Activated CD8-positive, alpha-beta memory T cell treated with anti-CD3 and anti-CD28 coated beads, Interleukin-2, amount 50 U/mL, for 4 hours (primary cell): ENCODE measurements around the gene CHMP1A.
"Not testable (repeated sequence)": the region's sequence is repeated elsewhere in the genome, so short reads cannot be mapped to it uniquely, and the experiment has no call there.

Experiments
- DNase-seq: peaks from one replicate; pipeline ENCODE4 v3.0.0-alpha.2; 2020

Gene CHMP1A

GRCh38 chr16:89691986-89692569 is 34.6 kb upstream of the CHMP1A start:
- no peak for DNase-seq

DNA sequence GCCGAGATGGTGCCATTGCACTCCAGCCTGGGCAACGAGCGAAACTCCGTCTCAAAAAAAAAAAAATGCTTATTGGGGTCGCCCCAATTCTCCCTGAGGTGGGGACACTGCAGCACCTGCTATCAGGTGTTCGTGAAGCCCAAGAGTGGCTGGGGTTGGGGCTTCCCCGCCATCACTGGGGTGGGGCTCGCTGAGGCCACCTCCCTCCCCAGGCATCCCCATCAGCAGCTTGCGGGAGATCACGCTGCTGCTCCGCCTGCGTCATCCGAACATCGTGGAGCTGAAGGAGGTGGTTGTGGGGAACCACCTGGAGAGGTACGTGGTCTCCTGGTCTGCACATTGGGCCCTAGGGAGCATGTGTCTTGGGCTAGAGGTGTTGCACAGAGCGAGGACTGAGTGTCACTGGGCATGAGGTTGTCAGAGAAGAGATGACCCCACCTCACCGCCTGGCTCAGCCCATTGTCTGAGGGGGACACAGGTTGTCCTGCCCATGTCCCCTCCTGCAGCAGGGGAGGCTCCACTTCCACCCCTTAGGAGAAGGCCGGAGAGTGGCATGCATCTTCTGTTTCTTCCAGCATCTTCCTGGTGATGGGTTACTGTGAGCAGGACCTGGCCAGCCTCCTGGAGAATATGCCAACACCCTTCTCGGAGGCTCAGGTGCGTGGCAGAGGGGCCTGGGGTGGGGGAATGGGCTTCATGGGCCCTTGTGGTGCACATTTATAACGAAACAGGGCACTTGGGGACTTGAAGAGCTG is 33.9 kb upstream of the CHMP1A start:
- no peak for DNase-seq

DNA sequence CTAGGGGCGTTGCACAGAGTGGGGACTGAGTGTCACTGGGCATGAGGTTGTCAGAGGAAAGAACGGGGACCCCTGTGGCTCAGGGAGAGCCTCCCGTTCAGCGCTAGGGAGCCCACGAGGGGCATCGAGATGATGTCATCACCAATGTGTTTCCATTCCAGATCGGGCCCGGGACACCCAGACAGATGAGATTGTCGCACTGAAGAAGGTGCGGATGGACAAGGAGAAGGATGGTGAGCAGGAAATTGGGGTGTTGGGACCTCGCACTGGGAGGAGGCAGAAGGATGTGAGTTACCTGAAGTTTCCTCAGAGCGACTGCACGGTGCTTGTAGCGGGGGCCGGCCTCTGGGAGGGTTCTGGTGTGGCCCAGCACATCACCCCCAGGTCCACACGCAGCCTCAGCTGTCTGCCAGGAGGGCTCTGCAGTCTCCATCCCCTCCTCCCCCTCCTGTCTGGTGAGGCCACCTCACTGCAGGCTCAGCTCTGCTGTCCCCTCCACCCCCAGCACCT is 32.9 kb upstream of the CHMP1A start:
- DNase-seq = no peak

DNA sequence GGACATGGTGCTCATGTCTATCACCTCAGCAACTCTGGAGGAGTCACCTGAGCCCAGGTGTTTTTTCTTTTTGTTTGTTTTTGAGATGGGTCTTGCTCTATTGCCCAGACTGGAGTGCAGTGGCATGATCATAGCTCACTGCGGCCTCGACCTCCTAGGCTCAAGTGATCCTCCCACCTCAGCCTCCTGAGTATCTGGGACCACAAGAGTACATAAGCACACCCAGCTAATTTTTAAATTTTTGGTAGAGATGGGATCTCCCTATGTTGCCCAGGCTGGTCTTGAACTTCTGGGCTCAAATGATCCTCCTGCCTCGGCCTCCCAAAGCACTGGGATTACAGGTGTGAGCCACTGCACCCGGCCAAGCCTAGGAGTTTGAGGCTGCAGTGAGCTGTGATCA is 32.1 kb upstream of the CHMP1A start:
- DNase-seq = not testable (repeated sequence)

- no peak for DNase-seq
These were observed 31.6 kb upstream of the CHMP1A start for GRCh38 chr16:89689142-89689541.

GRCh38 chr16:89688395-89688794 is 30.9 kb upstream of the CHMP1A start:
- DNase-seq = no peak

DNA sequence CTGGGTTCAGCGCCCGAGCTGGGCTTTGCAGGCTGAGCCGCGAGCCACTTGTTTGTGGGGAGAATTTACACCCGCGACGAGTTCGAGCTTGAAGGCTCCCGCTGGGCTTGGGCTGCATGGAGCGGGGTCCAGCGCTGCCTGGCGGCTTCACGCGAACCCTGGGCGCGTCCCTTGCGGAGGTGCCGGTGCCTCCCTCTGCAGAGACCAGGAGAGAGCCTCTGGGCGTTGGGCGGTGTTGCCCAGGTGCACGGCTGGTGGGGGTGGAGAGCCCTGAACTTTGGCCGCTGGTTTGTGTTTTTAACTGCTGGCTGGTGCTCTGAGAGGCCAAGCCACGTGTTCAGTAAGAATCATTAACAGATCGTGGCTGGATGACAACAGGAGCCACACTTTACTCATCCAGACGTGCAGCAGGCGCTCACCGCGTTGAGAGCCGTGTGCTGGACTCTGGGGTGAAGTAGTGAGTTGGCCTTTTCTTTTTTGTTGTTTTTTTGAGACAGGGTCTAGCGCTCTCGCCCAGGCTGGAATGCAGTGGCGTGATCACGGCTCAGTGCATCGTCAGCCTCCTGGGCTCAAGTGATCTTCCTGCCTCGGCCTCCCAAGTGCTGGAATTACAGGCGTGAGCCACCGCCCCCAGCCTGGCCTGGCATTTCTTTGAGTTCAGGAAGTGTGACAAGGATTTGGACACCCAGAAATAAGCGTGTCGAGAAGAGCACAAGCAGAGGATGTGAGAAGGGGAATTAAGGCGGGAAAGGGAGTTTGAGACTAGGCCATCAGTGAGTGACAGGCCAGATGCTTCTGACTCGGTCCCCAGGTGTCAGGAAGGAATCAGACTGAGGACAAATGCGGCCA is 29.8 kb upstream of the CHMP1A start:
- no peak for DNase-seq

DNA sequence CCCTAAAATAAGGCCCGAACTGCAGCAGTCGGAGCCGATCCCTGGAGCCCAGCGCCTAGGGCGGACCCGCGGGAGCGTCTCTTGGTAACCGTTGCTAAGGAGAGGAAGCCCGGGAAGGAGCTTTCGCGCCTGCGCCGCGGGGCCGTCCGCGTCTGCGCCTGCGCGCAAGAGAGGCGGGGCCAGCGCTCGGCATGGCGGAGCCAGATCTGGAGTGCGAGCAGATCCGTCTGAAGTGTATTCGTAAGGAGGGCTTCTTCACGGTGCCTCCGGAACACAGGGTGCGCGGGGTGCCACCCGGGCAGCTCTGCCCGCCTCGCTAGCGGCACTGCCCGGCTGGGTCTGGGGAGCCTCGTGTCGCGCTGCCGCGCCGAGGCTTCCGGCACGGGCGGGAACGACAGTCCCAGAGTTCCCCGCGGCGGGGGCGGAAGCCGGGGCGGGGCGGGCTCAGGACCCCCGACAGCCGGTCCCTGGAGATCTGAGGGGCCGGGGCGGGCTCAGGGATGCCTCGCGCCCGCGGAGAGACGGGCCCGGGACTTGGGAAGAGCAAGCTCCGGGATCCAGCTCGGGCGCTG is 29.1 kb upstream of the CHMP1A start, which contains the start of gene CDK10:
Gene CDK10, plus strand, starts transcription at position 170 of the 572 bp plus-strand sequence. Its CDS starts 22 bp downstream, at position 192.
- peak; percentile 88 for DNase-seq

DNA sequence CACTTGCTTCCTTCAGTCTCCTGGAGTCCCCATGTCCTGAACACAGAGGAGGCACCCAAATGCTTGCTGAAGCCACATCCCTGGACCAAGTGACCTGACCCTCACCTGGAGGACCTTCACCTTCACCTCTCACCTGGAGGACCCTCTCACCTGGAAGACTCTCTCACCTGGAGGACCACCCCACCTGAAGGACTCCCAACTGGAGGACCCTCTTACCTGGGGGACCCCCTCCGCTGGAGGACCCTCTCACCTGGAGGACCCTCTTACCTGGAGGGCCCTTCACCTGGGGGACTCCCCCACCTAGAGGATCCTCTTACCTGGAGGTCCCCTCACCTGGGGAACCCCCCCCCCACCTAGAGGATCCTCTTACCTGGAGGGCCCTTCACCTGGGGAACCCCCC is 28.4 kb upstream of the CHMP1A start:
- DNase-seq = no peak

GRCh38 chr16:89678258-89678657 is 20.8 kb upstream of the CHMP1A start:
- no peak for DNase-seq

GRCh38 chr16:89672177-89672941 is 14.9 kb upstream of the CHMP1A start:
- no peak for DNase-seq

- DNase-seq = not testable (repeated sequence)
These were observed 14.1 kb upstream of the CHMP1A start for GRCh38 chr16:89671565-89671964.

- no peak for DNase-seq
These were observed 13.3 kb upstream of the CHMP1A start for GRCh38 chr16:89670496-89671431.

- DNase-seq = no peak
These were observed 12.2 kb upstream of the CHMP1A start for GRCh38 chr16:89669755-89670154.

- no peak for DNase-seq
These were observed 11.3 kb upstream of the CHMP1A start for GRCh38 chr16:89668790-89669158.

DNA sequence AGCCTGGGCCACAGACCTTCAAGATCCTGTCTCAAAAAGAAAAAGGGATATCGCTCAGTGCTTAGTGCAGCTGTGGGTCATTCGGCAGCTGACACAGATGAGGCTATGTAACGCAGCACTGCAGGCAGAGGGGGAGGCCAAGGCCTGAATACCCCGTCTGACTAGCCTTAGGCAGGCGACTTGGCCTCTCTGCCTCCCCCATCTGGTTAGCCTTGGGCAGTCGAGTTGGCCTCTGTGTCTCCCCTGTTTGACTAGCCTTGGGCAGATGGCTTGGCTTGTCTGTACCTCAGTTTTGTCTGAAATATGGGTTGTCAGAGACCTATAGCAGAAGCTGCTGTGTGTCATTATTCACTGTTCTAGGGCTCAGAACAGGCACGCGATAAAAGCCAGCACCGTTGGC is 10.1 kb upstream of the CHMP1A start:
- DNase-seq = no peak

DNA sequence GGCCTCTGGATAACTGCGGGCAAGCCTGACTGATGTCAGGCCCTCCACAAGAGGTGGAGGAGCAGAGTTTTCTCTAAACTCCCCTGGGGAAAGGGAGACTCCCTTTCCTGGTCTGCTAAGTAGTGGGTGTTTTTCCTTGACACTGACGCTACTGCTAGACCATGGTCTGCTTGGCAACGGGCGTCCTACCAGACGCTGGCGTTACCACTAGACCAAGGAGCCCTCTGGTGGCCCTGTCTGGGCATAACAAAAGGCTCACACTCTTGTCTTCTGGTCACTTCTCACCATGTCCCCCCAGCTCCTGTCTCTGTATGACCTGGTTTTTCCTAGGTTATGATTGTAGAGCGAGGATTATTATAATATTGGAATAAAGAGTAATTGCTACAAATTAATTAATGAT is 9.5 kb upstream of the CHMP1A start:
- not testable (repeated sequence) for DNase-seq

GRCh38 chr16:89664238-89664637 is 6.7 kb upstream of the CHMP1A start:
- not testable (repeated sequence) for DNase-seq

- DNase-seq = no peak
These were observed 3.7 kb upstream of the CHMP1A start for GRCh38 chr16:89661215-89661614.

GRCh38 chr16:89660146-89660545 is 2.6 kb upstream of the CHMP1A start:
- no peak for DNase-seq

GRCh38 chr16:89658221-89658879 is 842 bp upstream of the CHMP1A start:
- DNase-seq = no peak
